GM19099 (cell line): ENCODE results near the gene ATRX.

Experiments used
- POLR2A ChIP-seq: IDR thresholded peaks from 3 replicates; pipeline ENCODE4 v1.6.1; 2011; ENCODE audit warnings: low read depth; ENCODE audit not compliant: insufficient read length; ENCODE audit errors: extremely low read depth

The ATRX gene

DNA sequence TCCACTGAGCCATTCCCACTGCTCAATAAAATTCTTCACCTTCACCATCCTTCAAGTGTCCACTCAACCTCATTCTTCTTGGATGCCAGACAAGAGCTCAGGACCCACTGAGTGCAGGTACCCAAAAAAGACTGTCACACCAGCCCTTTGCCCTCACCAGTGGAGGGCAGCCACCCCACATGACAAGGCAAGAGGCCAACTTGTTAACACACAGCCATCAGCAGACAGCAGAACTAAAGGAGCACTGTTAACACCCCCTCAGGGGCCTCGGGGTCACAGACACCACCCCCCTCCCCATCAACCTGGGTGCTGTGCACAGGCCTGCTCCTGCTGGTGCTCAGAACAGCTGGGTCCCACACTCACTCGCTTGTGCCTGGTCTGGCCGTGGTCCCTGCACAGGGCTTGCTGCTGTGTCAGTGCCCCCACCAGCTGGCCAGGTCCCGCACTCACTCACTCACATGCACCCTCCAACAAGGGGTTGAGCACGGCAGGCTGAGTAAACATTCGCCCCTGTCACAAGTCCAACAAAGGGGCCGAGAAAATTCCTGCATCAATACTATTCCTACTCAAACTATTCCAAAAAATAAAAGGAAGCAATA is 54.1 kb downstream of the ATRX start:
- TF ChIP-seq POLR2A, result no peak

DNA sequence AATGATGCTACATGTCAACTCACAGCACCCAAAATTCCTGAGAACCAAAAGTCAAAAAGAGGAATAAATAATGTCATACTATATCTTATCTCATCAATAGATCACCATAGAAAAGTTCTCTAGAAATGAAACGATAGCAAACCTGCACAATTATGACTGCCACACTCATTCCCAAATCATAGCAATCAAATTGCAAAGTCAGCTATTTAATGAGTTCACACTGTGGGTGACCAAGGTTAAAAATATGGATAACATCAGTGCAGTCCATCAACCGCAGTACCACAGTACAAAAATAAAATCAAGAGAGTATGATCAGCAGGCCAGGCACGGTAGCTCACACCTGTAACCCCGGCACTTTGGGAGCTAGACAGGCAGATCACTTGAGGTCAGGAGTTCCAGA is 62.3 kb downstream of the ATRX start:
- TF ChIP-seq POLR2A, result no peak

DNA sequence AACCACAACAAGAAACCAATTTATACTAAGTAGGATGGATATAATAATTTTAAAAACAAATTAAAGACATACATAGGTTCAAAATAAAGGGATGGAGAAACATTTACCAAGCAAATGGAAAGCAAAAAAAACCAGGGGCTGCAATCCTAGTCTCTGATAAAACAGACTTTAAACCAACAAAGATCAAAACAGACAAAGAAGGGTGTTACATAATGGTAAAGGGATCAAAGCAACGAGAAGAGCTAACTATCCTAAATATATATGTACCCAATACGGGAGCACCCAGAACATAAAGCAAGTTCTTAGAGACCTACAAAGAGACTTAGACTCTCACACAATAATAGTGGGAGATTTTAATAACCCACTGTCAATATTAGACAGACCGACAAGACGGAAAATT is 66.6 kb downstream of the ATRX start:
- TF ChIP-seq POLR2A, result no peak

DNA sequence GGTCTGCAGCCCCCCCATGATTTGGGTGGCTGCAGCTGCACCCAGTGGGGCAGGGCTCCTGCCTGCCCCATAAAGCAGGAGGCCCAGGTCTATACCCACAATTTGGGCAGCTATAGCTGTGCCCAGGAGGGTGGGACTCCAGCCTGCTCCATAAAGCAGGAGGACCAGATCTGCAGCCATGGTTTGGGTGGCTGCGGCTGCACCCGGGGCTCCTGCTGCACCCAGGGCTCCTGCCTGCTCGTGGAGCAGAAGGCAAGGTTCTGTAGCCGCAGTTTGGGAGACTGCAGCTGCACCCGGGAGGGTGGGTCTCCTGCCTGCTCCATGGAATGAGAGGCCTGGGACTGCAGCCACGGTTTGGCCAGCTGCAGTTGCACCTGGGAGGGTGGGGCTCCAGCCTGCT is 81.1 kb downstream of the ATRX start:
- no peak for TF ChIP-seq POLR2A

DNA sequence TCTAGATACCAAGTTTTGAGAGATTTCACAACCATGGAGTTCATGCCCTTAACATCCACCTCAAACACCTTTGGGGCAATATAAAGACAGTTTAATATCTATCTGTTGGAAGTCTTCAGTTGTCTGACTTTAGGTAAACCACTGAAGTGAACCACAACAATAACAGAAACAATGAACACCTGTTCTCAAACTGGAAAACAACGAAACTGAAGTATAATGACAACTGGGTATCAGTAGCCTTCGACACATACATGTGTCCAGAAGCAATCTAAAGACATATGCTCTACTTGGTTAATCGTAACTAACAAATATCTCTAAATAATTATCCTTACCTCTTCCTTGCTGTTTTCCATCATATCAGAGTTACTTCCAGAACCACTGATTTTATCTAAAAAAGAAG is 87.8 kb downstream of the ATRX start:
- no peak for TF ChIP-seq POLR2A

DNA sequence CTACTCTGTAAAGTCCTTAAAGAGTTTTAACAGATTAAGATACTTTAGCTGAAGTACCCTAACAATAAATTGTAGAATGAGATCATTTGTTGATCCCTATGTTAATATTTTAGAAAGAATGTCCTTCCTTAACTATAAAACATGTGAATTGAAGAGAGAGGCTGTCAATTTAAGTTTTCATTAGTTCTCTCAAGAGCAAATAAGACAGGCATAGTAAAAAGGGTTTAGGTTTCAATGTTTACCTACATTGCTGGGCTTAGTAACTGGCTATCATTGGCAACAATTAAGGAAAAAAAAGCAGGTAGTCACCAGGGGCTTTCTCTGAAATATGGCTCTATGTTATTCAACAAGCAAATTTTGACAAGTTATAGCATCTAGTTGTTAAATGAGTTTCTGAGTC is 91.5 kb downstream of the ATRX start:
- TF ChIP-seq POLR2A, result no peak

DNA sequence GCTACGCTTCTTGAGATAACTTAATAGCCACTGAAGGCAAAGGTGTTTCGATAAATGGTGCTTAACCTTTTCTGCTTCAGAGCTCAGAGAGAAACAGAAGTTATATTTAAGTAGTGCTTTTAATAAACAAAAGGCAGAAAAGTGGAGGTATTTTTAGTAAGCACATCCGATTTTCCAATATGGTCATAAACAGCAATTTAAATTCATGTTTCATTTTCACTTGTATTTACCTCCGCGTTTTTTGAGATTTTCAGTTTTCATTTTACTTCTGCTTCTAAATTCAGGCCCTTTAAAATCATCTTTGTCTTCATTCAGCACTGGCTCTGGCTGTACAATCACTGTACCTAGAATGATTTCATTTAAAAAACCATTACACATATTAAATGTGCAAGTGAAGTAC is 92.4 kb downstream of the ATRX start:
- no peak for TF ChIP-seq POLR2A

DNA sequence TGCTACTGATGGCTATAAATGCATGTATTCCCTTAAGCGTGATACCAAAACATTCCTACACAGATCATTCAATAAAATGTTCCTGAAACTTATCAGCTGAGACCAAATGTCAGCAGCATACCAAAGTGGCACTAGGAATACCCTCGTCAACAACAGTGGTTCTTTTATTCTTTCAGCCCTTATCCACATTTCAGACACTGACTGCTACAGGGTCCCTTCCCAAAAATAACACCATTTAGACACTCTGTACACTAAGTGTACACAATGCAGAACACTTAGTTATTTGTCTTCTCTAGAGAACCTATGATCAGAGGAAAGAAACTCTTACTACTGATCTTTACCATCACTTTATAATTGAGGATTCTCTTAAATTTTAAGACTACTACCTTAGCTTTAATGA is 94.1 kb downstream of the ATRX start:
- no peak for TF ChIP-seq POLR2A

DNA sequence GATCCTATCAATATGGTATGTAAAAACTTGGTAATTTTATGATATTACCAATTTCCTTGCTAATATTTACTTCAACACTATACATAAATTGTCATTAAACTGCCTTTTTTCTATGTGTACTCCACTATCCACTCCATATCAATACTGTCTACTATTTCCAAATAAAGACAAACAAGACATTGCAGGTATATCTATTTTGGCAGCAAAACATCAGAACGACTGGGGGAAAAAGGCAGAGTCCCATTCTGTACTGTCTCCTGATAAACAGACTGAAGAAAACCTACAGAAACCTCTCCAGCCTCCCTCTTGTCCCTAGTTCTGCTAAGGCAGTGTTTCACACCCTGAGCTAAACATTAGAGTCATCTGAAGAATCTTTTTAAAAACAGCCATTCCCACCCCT is 96.6 kb downstream of the ATRX start:
- TF ChIP-seq POLR2A, result no peak

DNA sequence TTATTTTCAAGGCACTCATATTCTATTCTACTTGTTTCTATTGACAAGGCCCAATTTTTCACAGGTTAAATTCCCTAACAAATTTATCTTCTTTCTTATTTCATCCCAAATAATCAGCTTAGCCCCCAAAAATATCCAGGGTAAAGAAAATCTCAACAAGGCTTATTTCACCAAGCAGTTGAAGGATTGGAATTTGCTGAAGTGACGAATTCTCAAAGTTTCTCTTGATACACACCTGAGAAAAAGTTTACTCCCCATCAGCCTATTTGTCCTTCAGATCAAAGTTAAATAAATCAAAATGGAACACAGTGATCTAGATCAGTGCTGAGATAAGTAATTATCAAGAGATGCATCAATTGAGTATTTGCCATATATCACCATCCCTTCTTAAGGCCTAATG is 106.9 kb downstream of the ATRX start:
- TF ChIP-seq POLR2A, result no peak

DNA sequence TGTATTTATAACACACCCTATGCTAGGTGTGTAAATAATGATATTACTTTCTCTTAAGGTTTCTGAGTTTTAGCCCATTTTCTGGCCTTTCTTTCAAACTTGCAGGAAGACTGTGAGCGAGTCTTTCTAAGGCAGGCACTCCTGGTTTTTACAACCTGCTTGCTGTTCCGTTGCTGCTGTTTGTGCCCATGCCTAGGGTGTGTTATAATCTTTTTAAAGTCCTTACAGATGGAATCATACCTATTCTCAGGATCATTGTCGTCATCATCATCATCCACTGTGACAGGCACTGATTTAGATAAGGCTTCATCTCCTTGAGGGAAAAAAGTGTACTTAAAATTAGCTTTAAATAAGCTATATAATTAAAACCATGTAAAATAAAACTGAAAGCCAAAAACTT is 110.0 kb downstream of the ATRX start:
- no peak for TF ChIP-seq POLR2A

DNA sequence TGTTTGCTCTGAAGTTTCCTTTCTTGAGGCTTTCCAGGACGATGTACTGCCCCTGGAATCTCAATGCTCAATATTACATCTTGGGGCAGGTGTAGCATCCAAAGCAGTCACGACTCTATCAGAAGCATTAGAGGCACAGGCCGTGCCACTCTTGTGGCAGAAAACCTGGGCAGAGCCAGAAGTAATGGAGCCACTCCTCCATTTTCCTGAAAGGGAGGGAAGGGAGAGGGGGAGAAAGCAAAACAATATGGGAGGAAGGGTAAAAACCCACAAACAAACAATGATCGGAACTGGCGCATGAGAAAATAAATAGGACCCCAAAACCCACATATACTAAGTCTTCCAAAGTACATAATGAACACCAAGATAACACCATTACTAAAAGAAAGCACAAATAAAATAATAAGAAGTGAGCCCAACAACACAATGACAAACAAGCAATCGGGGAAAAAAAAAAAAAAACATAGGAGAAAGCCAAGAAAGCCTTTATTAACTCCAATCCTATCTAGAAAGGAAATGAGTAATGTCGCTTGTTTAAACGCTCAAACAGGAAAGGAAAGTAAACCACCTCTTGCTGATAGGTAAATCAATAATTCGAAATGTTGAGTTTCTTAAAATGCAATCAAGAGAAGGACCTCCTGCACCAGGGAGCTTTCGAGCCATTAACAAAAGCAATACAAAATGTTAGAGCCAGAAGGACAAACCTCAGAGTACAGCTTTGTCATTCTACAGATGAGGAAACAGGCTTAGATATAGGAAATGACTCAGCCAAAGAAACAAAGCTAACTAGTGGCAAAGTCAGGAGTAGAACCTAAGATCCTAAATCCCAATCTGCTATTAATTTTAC is 117.4 kb downstream of the ATRX start:
- TF ChIP-seq POLR2A, result no peak

DNA sequence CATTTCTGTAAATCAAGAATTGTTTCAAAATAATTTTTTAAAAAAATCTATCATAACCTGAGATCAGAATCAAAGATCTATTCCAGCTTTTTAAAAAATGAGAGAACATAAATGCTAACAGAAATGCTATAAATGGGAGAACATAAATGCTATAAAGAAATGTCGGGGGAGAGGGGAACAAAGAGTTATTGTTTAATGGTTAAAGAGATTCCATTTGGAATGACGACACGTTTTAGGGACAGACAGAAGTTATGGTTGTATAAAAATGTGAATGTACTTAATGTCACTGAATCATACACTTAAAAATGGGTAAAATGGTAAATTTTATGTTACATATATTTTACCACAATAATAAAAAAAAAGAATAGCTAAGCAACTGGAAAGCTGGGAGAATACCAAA is 127.1 kb downstream of the ATRX start:
- no peak for TF ChIP-seq POLR2A

DNA sequence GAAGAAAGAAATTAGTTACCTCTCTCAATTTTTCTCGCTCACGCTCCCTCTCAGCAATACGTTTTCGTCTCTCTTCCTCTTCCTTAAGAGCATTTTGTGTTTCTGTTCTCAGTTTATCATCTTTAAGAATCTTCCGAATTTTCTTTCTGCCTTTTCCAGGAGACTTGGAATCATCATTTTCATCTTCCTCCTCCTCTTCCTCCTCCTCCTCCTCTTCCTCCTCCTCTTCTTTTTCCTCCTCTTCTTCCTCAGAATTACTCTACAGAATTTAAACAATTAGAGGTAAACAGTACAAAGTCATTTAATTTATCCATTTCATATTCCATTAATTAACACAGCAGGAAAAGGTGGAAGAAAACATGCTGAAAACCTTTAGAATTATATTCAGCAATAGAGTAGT is 133.9 kb downstream of the ATRX start:
- TF ChIP-seq POLR2A, result no peak

DNA sequence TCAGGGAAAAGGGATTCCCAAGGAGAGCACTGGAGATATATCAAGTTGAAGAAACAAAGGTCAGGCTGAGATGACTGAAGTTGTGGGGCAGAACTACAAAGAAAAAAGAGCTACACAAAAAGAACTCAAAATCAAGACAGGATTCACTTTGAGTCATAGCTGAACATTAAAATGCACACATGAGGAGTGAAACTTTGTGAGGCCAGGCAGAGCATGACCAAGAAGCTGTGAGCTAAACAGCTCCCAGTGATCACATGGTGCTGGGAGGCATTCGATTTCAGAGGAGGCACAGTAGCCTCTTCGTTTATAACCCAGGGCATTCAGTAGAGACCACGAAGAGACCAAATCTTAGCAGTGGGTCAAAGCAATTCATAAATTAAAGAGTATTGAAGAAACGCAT is 145.3 kb downstream of the ATRX start:
- no peak for TF ChIP-seq POLR2A

DNA sequence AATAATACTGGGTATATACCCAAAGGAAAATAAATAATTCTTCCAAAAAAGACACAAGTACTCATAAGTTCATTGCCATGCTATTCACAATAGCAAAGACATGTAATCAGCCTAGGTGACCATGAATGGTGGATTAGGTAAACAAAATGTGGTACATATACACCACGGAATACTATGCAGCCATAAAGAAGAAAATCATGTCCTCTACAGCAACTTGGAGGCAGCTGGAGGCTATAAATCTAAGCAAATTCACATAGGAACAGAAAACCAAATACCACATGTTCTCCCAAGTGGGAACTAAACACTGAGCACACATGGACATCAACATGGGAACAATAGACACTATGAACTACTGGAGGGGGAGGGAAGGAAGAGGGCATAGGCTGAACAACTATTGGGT is 146.2 kb downstream of the ATRX start:
- TF ChIP-seq POLR2A, result no peak

DNA sequence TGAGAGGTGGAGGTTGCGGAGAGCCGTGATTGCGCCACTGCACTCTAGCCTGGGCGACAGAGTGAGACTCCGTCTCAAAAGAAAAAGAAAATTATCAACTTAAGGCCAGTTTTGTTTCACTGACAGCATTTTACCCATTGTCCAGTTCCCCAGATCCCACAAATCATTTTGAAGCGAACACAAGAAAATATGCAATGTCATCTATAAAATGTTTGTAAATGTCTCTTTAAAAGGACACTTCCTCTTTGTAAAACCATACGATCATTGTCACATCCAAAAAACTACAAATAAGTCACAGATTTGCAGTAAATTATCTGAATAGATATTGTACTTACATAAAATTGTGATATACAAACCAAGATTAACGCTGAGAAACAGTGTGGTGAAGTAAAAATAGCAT is 147.6 kb downstream of the ATRX start:
- no peak for TF ChIP-seq POLR2A
